ENCODE results near the gene NTSR1.

Gene NTSR1

DNA sequence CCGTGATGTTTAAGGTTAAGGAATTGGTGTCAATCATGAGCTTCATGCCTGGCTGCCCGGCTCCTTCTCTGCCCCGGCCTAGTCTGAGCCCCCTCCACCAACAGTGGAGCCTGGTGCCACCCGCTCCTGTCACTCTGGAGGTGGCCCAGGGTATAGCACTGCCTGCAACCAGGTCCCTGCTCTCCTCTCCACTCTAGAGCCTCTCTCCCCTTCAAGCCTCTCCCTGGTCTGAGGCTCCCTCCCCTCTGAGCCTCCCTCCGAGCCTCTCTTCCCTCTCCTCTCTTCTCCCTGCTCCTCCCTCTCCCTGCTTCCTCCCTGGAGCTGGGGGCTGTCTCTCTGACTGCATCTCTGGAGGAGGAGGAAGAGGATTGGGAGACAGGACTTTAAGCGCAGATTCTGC lies 56.4 kb downstream of the NTSR1 start:
- TF ChIP-seq, protein P1, sequence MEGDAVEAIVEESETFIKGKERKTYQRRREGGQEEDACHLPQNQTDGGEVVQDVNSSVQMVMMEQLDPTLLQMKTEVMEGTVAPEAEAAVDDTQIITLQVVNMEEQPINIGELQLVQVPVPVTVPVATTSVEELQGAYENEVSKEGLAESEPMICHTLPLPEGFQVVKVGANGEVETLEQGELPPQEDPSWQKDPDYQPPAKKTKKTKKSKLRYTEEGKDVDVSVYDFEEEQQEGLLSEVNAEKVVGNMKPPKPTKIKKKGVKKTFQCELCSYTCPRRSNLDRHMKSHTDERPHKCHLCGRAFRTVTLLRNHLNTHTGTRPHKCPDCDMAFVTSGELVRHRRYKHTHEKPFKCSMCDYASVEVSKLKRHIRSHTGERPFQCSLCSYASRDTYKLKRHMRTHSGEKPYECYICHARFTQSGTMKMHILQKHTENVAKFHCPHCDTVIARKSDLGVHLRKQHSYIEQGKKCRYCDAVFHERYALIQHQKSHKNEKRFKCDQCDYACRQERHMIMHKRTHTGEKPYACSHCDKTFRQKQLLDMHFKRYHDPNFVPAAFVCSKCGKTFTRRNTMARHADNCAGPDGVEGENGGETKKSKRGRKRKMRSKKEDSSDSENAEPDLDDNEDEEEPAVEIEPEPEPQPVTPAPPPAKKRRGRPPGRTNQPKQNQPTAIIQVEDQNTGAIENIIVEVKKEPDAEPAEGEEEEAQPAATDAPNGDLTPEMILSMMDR (IDR thresholded peaks at IDR 0.05; ENCODE audit: low read depth, low read length, missing control alignments), result no peak
- in situ Hi-C loops (cut with HindIII; ENCODE audit: low sequenced_read_pairs), result no loop called here
- no peak for DNase-seq (ENCODE audit: low read depth)
- no peak overlapping the region for H3K4me3 ChIP-seq (ENCODE audit: low read depth, low read length)

DNA sequence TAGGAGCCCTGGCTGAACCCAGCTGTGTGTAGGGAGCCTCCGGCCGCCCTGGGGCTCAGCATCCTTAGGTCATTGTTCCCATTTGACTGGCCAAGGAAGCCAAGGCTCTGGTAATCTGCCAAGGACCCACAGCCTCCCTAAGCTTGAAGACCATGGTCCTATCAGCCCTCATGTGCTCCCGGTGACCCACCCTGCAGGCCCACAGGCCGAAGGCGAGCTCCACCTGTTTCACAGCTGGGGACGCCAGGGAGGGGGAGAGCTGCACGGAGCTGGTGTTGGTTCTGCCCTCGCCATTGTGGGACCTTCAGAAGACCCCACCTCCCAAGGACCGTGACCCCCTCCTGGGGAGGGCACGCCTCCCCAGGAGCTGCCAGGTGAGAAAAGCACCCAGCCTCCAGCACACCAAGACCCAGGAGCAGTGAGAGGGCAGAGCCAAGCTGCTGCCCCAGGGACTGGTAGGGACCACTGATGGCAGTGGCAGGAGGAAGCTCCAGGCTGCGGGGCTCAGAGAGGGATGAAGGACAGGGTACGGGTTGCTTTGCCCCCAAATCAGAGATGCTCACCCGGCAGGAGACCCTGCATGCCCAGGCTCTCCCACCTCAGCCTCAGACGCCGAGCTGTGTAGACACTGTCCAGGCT lies 56.9 kb downstream of the NTSR1 start:
- TF ChIP-seq, protein P1 (IDR thresholded peaks at IDR 0.05; ENCODE audit: low read depth, low read length, missing control alignments), result no peak
- in situ Hi-C loops (cut with HindIII; ENCODE audit: low sequenced_read_pairs), result no loop called here
- no peak for DNase-seq (ENCODE audit: low read depth)
- H3K4me3 ChIP-seq (ENCODE audit: low read depth, low read length), result no peak overlapping the region

DNA sequence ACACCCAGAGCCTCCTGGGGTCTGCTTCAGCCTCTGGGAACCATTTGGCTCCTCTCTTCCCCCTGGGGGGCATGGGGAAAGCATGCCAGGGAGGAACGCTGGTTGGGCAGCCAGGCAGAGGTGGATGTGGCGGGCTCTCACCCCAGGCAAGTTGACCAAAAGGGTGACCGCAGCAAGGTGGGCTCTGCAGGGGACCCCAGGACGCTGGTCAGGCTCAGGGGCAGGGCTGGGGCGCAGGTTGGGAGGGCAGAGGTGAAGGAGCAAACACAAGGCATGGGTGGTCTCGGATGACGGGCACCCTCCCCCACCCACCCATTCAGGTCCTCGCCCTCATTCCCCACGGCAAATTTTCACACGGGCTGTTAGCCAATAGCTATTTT lies 57.4 kb downstream of the NTSR1 start:
- TF ChIP-seq, protein P1 (IDR thresholded peaks at IDR 0.05; ENCODE audit: low read depth, low read length, missing control alignments), result no peak
- in situ Hi-C loops (cut with HindIII; ENCODE audit: low sequenced_read_pairs), result no loop called here
- no peak overlapping the region for H3K4me3 ChIP-seq (ENCODE audit: low read depth, low read length)
- DNase-seq (ENCODE audit: low read depth), result no peak

DNA sequence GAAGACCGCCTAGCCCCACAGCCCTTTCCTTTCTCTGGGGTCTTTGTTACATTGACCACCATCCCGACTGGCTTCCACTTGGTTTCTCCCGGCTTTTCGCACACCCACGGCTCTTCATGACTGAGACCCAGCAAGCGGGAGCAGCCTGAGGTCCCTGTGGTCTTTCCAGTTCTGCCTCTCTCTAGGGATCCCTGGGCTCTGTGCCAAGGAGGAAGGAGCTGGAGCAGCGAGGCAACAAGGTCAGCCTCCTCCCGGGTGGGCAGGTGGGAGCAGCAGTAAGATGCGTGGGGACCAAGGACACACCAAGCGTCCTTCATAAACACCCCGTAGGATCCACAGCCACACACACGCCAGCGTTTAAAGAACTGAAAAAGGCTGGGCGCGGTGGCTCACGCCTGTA lies 58.1 kb downstream of the NTSR1 start:
- no peak overlapping the region for H3K4me3 ChIP-seq (ENCODE audit: low read depth, low read length)
- DNase-seq (ENCODE audit: low read depth), result no peak
- in situ Hi-C loops (cut with HindIII; ENCODE audit: low sequenced_read_pairs), result no loop called here
- TF ChIP-seq, protein P1 (IDR thresholded peaks at IDR 0.05; ENCODE audit: low read depth, low read length, missing control alignments), result no peak

DNA sequence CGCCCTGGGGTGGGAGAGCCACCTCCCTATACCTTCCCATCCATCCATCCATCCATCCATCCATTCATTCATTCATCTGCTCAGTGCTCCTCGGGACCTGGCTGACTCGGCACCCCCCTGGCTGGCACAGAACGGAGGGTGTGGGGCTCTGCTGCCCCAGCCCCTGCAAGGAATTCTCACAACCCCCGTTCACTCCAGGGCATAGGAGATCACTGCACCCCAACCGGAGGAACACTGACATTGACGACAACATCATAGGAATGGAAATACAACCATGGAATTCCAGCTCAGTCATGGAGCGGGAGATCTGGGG lies 59.6 kb downstream of the NTSR1 start:
- DNase-seq (ENCODE audit: low read depth), result no peak
- no peak overlapping the region for H3K4me3 ChIP-seq (ENCODE audit: low read depth, low read length)
- in situ Hi-C loops (cut with HindIII; ENCODE audit: low sequenced_read_pairs), result no loop called here
- TF ChIP-seq, protein P1 (IDR thresholded peaks at IDR 0.05; ENCODE audit: low read depth, low read length, missing control alignments), result no peak

DNA sequence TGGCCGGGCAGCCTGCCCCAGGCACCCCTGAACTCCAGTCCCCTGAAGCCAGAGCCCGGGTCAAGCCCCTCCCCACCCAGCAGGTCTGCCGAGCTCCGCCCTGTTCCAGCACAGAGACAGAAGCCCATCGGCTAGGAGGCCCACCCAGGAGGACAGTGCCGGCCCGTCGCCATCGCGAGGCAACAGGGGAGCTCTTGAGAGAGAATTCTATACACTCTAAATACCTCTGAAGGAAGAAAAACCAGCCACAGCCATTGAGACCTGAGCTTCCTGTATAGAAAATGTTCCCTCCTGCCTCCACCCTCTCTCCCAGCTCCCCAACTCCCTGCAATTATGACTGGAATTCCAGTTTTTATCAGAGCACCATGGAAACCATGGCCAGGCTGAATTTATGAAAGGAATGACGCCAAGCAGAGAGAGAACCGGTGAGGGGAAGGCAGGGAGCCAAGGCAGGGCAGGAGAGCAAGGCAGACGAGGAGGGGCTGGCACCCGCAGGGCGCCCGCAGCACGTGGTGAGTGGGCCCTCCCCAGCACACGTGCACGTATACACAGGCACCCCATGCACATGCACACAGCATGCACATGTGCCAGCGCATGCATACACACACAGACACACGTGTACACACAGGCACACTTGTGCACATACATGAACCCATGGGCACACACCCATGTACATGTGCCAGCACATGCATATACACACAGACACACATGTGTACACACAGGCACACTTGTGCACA lies 60.1 kb downstream of the NTSR1 start:
- DNase-seq (ENCODE audit: low read depth), result peak; percentile 46
- in situ Hi-C loops (cut with HindIII; ENCODE audit: low sequenced_read_pairs), result no loop called here
- TF ChIP-seq, protein P1 (IDR thresholded peaks at IDR 0.05; ENCODE audit: low read depth, low read length, missing control alignments), result no peak
- no peak overlapping the region for H3K4me3 ChIP-seq (ENCODE audit: low read depth, low read length)
